ENCODE data around the gene KIAA1328. TPM values are rescaled to one million over a fixed set of nuclear protein-coding genes. Genes with fewer than 3 reads are reported as not detected.
"Not testable (repeated sequence)": the region's sequence is repeated elsewhere in the genome, so short reads cannot be mapped to it uniquely, and the experiment has no call there.

KIAA1328 gene
- total RNA-seq, 1 donor from 2014 or later: 18.1 TPM

GRCh38 chr18:37156330-37156942 lies 327.5 kb downstream of the KIAA1328 start:
- no peak for DNase-seq

GRCh38 chr18:37160038-37160820 lies 331.3 kb downstream of the KIAA1328 start:
- DNase-seq: no peak

DNA sequence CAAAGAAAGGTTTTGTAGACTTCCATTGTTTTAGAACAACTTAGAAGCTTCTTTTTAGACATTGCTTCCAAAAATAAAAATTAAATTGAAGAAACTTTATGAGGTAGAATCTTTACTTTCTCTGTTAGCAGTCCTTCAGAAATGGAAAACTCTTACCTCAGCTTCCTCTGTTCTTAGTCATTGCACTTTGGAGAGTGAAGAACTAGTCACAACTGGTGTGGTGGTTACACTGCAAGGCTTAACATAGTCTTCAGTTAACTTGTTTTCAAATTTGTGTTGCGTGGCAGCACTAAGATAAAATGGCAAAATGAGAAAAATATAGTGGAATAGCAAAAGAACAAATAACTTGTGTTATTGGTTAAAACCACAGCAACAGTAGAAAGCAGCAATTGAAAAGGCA lies 332.6 kb downstream of the KIAA1328 start:
- DNase-seq: no peak

- no peak for DNase-seq
These were observed 333.6 kb downstream of the KIAA1328 start for GRCh38 chr18:37162551-37162950.

DNA sequence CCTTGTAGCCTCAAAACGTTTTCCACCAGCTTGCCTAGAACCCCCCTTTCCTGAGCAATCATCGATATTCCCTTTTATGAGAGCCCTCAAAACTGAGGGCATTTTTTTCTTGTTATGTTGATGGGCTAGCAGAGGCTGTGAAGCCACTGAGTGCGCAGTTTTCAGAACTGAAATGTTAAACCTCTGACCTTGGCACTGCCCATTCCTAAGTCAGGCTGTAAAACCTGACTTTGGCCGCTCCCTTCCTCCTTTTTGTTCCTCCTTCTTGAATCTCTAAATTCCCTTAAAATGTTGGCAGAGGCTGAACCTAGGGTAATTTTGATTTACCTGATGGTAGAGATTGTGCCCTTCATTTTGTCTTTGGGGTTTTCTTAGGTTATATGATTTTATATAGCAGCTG lies 334.2 kb downstream of the KIAA1328 start:
- DNase-seq: no peak

DNA sequence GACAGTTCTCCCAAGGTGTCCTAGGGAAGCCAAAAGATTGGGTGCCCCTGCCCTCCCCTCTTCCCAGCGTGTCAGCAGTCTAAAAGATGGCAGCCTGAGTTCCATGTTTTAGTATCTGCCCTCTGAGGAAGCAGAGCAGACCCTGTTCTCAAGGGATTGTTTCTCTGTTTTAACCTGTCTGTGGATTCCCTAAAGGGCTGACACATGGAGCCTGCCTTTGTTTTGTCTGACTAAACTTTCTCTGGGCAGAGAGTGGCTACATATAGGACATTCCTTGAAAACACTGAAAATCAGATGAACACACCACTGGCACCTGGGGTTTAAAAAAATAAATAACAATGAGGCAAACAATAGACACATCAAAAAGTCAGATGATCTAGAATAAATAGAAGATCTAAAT lies 337.6 kb downstream of the KIAA1328 start:
- no peak for DNase-seq

DNA sequence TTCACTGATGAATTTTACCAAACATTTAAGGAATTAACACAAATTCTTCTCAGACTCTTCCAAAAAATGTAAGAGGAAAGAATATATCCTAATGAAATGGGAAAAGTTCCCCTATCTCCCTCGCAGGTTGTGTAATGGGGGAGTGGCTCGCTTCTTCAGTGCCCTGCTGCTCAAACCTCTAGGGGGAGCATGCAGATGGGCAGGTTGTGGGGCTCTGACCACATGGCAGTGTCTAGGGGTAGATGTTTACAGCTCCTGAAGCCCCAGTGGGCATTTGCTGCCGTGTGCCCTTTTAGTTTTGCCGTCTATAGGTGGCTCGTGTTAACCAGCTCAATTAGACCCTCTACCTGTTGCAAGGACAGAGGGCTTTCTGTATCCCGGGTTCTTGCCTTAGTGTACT lies 338.0 kb downstream of the KIAA1328 start:
- not testable (repeated sequence) for DNase-seq

DNA sequence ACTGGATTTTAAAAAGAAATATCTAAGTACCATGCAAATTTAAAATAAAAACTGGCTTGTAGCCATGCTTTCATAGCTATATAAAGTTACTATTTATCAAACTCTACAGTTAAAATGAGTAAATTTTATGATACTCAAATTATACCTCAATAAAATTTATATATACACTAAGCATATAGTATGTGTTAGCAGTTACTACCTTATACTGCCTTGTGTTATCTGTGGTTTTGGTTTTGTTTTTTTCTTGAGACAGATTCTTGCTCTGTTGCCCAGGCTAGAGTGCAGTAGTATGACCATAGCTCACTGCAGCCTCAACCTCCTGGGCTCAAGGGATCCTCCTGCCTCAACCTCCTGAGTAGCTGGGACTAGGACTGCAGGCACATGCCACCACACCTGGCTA lies 342.1 kb downstream of the KIAA1328 start:
- no peak for DNase-seq

GRCh38 chr18:37173384-37173783 lies 344.5 kb downstream of the KIAA1328 start:
- no peak for DNase-seq

- DNase-seq: no peak
These were observed 347.0 kb downstream of the KIAA1328 start for GRCh38 chr18:37175727-37176620.

- DNase-seq: no peak
These were observed 347.7 kb downstream of the KIAA1328 start for GRCh38 chr18:37176621-37176934.

DNA sequence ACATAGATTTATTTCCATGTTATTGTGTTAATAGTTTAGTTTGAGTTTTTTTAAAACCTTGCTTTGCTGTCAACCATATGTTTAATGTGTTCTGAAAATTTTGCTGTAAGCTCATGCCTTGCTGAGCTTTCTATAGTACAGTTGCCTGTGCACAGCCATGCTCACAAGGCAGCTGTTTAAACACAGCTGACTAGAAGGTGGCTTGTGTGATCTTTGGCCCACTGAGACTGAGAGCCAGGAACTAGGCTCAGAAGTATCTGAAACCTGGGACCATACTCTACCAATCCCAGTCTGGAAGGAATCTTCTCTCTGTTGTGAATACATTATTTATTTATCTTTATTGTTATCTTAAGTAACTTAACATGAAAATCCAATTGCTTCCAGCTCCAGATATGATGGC lies 350.5 kb downstream of the KIAA1328 start:
- DNase-seq: peak; percentile 41

DNA sequence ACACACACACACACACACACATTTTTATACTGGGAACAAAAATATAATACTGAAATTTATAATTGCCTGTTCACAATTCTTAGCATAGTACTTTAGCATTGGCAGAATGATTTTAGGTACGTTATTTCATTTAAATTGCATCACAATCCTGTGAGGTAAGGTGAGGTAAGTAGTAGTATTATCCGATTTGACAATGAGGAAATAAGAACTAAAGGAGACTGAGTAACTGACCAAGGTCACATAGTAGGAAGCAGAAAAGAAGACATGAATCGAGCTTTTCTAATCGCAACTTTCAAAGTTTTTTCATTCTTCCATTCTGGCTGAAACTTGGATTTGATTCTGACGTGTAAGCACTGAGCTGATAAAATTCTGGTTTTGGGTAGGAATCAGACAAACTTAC lies 351.2 kb downstream of the KIAA1328 start:
- no peak for DNase-seq

GRCh38 chr18:37182340-37183135 lies 353.6 kb downstream of the KIAA1328 start:
- peak; percentile 46 for DNase-seq

GRCh38 chr18:37184209-37184868 lies 355.4 kb downstream of the KIAA1328 start:
- DNase-seq: no peak

DNA sequence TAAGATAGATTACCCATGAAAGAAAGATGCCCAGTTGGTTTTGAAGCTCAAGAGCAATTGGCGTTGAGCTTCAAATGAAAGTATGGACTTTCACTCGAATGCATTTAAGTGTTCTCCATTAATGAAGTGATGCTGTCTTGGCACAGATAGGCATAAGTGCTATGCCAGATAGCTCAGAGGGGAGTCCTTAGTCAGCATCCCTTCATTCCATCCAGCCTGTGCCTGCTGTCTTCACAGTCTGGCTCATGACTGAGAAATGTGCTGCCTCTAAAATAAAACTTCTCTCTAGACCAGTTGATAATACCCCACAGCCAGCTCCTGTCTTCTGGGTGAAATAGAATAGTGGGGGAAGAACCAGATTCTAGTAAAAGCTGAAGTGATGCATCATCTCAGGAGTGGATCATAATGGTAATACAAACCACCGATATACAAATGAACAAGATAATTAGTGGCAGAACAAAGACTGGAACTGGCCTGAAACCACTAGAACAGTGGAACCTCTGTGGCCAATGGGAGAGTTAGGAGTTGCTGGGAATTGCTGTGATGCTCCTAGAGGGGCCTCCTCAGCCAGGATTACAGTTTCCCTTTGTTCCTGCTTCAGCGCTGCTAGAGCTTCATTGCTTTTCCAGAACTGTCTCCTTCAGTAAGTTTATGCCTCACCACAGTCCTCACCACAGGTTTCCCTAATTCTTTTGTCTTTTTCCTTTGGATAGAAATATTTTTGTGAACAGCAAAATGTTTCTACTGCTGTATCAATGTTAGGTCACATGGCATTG lies 359.3 kb downstream of the KIAA1328 start:
- DNase-seq: peak; percentile 18

- DNase-seq: no peak
These were observed 370.8 kb downstream of the KIAA1328 start for GRCh38 chr18:37199741-37200140.

GRCh38 chr18:37207343-37207742 lies 378.4 kb downstream of the KIAA1328 start:
- no peak for DNase-seq

DNA sequence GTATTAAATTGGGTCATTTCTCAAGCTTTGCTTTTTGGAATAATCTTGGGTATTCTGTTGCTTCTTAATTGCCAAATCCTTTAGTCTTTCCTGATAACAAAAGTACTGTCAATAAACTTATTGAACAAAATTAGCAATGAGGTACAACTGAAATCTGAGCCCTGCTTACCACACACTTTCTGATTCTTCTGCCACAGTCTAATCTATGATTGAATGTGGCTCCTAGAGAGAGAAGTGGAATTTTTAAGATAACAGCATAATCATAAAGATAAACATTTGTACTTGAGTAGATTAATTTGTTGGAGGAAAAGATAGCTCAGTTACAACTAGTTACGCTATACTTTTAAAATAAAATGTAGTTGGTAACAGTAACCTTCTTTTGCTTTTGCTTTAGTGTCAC lies 381.9 kb downstream of the KIAA1328 start:
- DNase-seq: no peak

DNA sequence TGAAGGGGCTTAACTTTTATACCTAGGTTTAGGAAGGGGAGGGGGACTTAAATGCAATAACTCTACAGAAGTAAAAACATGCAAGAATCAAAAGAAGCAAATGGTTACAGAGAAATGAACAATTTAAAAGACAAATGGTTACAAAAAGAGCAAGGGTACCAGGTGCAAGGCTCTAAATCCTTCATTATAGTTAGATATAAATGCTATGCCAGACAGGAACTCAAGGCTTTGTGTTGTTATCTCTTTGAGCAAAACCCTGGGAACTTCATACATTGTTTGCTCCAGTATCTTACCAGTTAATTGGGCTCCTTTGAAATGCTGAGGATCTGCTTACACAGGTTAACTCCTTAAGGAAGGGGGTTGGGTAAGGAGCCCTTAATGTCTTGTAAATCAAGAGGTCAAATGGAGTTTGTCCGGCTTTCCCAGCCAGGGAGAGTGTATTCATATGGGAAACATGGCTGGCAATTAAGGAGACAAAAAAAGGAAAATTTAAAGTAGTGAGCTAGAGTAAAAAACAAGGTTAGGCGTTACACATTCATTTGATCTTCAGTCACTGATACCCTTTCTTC lies 389.2 kb downstream of the KIAA1328 start:
- DNase-seq: no peak

- no peak for DNase-seq
These were observed 390.3 kb downstream of the KIAA1328 start for GRCh38 chr18:37219257-37219656.

Measured in tongue (tissue), 2 donors.